Left lung (tissue), 10 donors: Measurements from ENCODE around the gene CDH6. TPM values are rescaled to one million over a fixed set of nuclear protein-coding genes. Genes with fewer than 3 reads are reported as not detected.

Experiments used
- ATAC-seq: fragments of 200-7000 bp; cut with Tn5 transposase; one replicate; pipeline ENCODE4 v1.9.1; 2020; ENCODE audit warnings: moderate library complexity
- DNase-seq, 4 donors: peaks; one replicate each; pipeline ENCODE4 v3.0.0-alpha.2; 2013 to 2020
- H3K27ac ChIP-seq, 2 donors: fragments of 200-600 bp; sonication (generic) in 1 of 2; one replicate each; pipeline versions ENCODE4 v1.5.0 to v1.8.0; 2020 to 2021
- H3K27me3 ChIP-seq, 2 donors: fragments of 200-600 bp; sonication (generic) in 1 of 2; one replicate each; pipeline versions ENCODE4 v1.5.0 to v1.8.0; 2020 to 2021
- H3K36me3 ChIP-seq, 2 donors: fragments of 200-600 bp; sonication (generic) in 1 of 2; one replicate each; pipeline versions ENCODE4 v1.5.0 to v1.8.0; 2020 to 2021
- H3K4me1 ChIP-seq, 2 donors: fragments of 200-600 bp; one replicate each; pipeline ENCODE4 v1.8.0; 2021
- H3K4me3 ChIP-seq, 2 donors: fragments of 200-600 bp; sonication (generic) in 1 of 2; one replicate each; pipeline versions ENCODE4 v1.5.0 to v1.8.0; 2020 to 2021; ENCODE audit warnings: mild to moderate bottlenecking in 1 of 2
- H3K9me3 ChIP-seq, 2 donors: fragments of 200-600 bp; sonication (generic) in 1 of 2; one replicate each; pipeline versions ENCODE4 v1.5.0 to v1.8.0; 2020 to 2021
- intact Hi-C, 2 donors: fragments of 100-400 bp; cut with DNase I; formaldehyde crosslinking; loops; one replicate each; pipeline versions ENCODE4 v1.11.2 to v1.14.2; 2022
- polyA plus RNA-seq, 6 donors: library from polyadenylated mRNA; unstranded; fragments of 120-200 nt; gene quantifications; one replicate each; pipeline ENCODE4 v1.2.1, GENCODE V29; 2013; ENCODE audit not compliant: insufficient read length in 6 of 6
- total RNA-seq, 2 donors: library from RNA; stranded (reverse); fragmentation: NEBNext Ultra II Directional; extraction: Animal tissue kit (Norgen Biotek cat#: 25700); gene quantifications; one replicate each; pipeline ENCODE4 v1.2.1, GENCODE V29; 2021
- TF ChIP-seq, protein P1 (sequence below), 2 donors: fragments of 200-600 bp; sonication (generic) in 1 of 2; IDR thresholded peaks; one replicate each; pipeline versions ENCODE4 v1.5.0 to v1.8.0; 2021; ENCODE audit warnings: antibody characterized with exemption in 2 of 2
- donor health status: DM: no; HTN: yes; CAD: no.
- donor health status: DM: no; HTN: no; CAD: no.

Gene CDH6
- total and polyA plus RNA-seq, 8 donors: 7.4 to 13.2 (median 9.1) TPM

DNA sequence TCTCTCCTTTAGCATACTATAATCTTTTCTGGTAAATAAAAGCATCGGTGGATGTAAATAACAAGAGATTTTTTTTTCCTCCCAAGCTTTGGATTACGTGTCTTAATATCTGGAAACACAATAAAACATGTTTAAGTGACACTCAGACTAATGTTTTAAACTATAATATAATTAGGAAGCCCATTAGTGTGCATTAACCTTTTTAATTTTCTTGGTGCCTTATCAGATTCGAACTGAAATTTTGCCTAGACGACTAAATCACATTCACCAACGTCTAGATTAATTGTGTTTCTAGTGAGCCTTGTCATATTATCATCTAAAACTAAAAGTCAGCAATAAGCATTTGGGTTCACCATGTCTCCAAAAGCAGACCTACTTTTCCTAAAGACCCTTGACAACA, 110.2 kb downstream of the CDH6 start:
- no peak for DNase-seq
- intact Hi-C loops: no loop called here
- no peaks in the 10 kb centered on the region for H3K9me3 ChIP-seq
- H3K36me3 ChIP-seq: no peaks in the 10 kb centered on the region
- no peak for ATAC-seq
- H3K27ac ChIP-seq: no peak overlapping the region
- TF ChIP-seq, protein P1, sequence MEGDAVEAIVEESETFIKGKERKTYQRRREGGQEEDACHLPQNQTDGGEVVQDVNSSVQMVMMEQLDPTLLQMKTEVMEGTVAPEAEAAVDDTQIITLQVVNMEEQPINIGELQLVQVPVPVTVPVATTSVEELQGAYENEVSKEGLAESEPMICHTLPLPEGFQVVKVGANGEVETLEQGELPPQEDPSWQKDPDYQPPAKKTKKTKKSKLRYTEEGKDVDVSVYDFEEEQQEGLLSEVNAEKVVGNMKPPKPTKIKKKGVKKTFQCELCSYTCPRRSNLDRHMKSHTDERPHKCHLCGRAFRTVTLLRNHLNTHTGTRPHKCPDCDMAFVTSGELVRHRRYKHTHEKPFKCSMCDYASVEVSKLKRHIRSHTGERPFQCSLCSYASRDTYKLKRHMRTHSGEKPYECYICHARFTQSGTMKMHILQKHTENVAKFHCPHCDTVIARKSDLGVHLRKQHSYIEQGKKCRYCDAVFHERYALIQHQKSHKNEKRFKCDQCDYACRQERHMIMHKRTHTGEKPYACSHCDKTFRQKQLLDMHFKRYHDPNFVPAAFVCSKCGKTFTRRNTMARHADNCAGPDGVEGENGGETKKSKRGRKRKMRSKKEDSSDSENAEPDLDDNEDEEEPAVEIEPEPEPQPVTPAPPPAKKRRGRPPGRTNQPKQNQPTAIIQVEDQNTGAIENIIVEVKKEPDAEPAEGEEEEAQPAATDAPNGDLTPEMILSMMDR (IDR thresholded peaks at IDR 0.05): no peak
- no peaks in the 10 kb centered on the region for H3K4me1 ChIP-seq
- H3K4me3 ChIP-seq: no peak overlapping the region
- H3K27me3 ChIP-seq: no peaks in the 10 kb centered on the region

DNA sequence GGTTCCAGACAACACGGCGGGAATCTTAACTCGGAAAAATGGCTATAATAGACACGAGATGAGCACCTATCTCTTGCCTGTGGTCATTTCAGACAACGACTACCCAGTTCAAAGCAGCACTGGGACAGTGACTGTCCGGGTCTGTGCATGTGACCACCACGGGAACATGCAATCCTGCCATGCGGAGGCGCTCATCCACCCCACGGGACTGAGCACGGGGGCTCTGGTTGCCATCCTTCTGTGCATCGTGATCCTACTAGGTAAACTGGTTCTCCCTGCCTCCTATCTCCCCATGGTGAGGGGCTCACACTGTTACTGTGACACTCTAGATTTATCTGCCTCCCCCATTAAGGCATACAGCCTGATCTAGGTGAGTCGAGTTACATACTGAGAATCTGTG, 124.2 kb downstream of the CDH6 start:
- TF ChIP-seq, protein P1 (IDR thresholded peaks at IDR 0.05): no peak
- intact Hi-C loops: no loop called here
- ATAC-seq (no peak), DNase-seq (no peak)
- no peaks in the 10 kb centered on the region for H3K4me1 ChIP-seq
- H3K4me3 ChIP-seq: no peak overlapping the region
- no peaks in the 10 kb centered on the region for H3K27me3 ChIP-seq
- H3K27ac ChIP-seq: no peak overlapping the region
- H3K9me3 ChIP-seq: no peaks in the 10 kb centered on the region
- no peaks in the 10 kb centered on the region for H3K36me3 ChIP-seq

DNA sequence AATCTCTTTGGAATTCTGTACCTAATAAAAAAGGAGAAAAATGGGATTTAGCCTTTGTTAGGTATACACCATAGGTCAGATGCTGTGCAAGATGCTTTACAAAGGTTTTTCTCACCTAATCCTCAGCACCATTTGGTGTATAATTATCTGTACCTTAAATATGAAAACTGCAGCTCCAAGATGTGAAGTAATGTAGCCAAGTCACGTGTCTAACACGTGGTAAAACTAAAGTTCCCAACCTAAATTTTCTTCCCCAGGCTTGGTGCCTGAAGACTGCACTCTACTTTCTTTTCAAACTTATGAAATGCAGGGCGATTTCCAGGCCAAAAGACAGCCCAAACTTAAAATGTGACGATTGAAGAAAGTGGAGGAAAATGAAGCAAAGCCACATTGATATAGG, 125.8 kb downstream of the CDH6 start:
- Histone ChIP-seq H3K4me3 (no peak overlapping the region), H3K36me3 (no peaks in the 10 kb centered on the region), H3K27ac (no peak overlapping the region), H3K4me1 (no peaks in the 10 kb centered on the region), H3K9me3 (no peaks in the 10 kb centered on the region), H3K27me3 (no peaks in the 10 kb centered on the region)
- intact Hi-C loops: no loop called here
- TF ChIP-seq, protein P1 (IDR thresholded peaks at IDR 0.05): no peak
- DNase-seq (no peak), ATAC-seq (no peak)

DNA sequence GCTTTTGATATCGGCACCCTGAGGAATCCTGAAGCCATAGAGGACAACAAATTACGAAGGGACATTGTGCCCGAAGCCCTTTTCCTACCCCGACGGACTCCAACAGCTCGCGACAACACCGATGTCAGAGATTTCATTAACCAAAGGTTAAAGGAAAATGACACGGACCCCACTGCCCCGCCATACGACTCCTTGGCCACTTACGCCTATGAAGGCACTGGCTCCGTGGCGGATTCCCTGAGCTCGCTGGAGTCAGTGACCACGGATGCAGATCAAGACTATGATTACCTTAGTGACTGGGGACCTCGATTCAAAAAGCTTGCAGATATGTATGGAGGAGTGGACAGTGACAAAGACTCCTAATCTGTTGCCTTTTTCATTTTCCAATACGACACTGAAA, 129.5 kb downstream of the CDH6 start:
- Histone ChIP-seq H3K4me1 (no peaks in the 10 kb centered on the region), H3K27me3 (no peaks in the 10 kb centered on the region), H3K9me3 (no peaks in the 10 kb centered on the region), H3K36me3 (no peaks in the 10 kb centered on the region), H3K27ac (no peak overlapping the region), H3K4me3 (no peak overlapping the region)
- TF ChIP-seq, protein P1 (IDR thresholded peaks at IDR 0.05): no peak
- DNase-seq (peak in 1 of 4 donors; percentile 33), ATAC-seq (no peak)
- intact Hi-C loops: no loop called here

DNA sequence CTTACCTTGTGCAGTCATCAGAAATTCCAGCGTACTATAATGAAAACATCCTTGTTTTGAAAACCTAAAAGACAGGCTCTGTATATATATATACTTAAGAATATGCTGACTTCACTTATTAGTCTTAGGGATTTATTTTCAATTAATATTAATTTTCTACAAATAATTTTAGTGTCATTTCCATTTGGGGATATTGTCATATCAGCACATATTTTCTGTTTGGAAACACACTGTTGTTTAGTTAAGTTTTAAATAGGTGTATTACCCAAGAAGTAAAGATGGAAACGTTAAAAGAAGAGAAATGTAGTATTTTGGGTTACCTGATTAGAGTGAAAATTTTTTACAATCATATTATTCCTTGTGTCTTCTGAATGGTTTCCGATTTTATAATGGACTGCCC, 131.4 kb downstream of the CDH6 start:
- Histone ChIP-seq H3K27ac (no peak overlapping the region), H3K9me3 (no peaks in the 10 kb centered on the region)

More for the DNA sequence above, 131.4 kb downstream of the CDH6 start:
- intact Hi-C loops: no loop called here
- Histone ChIP-seq H3K4me1 (no peaks in the 10 kb centered on the region), H3K27me3 (no peaks in the 10 kb centered on the region), H3K36me3 (no peaks in the 10 kb centered on the region), H3K4me3 (no peak overlapping the region)
- no peak for ATAC-seq
- DNase-seq: no peak
- TF ChIP-seq, protein P1 (IDR thresholded peaks at IDR 0.05): no peak
